Neural cell (in vitro differentiated cells): ENCODE data around the gene LYPLA2. TPM values are rescaled to one million over a fixed set of nuclear protein-coding genes. Genes with fewer than 3 reads are reported as not detected.

ENCODE experiments used
- H2AFZ ChIP-seq: fragments of 200-600, 300-800 bp; sonication (generic), shearing (Covaris generic); 2 replicates; pipeline ENCODE4 v1.6.0; 2014; ENCODE audit warnings: low read depth, mild to moderate bottlenecking, antibody characterized with exemption, low read length, moderate library complexity
- H3F3A ChIP-seq: fragments of 200-600 bp; shearing (Covaris generic); 2 replicates; pipeline ENCODE4 v1.6.1; 2016; ENCODE audit warnings: mild to moderate bottlenecking, moderate library complexity, mixed read lengths, antibody characterized with exemption, low read length; ENCODE audit not compliant: insufficient read depth, poor library complexity, severe bottlenecking
- H3K27ac ChIP-seq: fragments of 200-600, 300-800 bp; sonication (generic), shearing (Covaris generic); 2 replicates; pipeline ENCODE4 v1.5.1; 2014; ENCODE audit warnings: mild to moderate bottlenecking, low read length, moderate library complexity
- H3K27me3 ChIP-seq: fragments of 300-800, 200-600 bp; sonication (generic), shearing (Covaris generic); 2 replicates; pipeline ENCODE4 v1.6.0; 2014; ENCODE audit warnings: mild to moderate bottlenecking, low read depth, low read length, moderate library complexity; ENCODE audit not compliant: insufficient read depth
- H3K36me3 ChIP-seq: fragments of 300-800, 200-600 bp; sonication (generic), shearing (Covaris generic); 2 replicates; pipeline ENCODE4 v1.5.1; 2014; ENCODE audit warnings: mild to moderate bottlenecking, antibody characterized with exemption, low read length, moderate library complexity; ENCODE audit not compliant: insufficient read depth
- H3K4me2 ChIP-seq: fragments of 300-800, 200-600 bp; sonication (generic), shearing (Covaris generic); 2 replicates; pipeline ENCODE4 v1.6.0; 2014; ENCODE audit warnings: mild to moderate bottlenecking, low read length
- H3K4me3 ChIP-seq: fragments of 300-800, 200-600 bp; sonication (generic), shearing (Covaris generic); 2 replicates; pipeline ENCODE4 v1.5.1; 2014; ENCODE audit warnings: mild to moderate bottlenecking, low read length, moderate library complexity
- H3K79me2 ChIP-seq: fragments of 200-600 bp; shearing (Covaris generic); replicated peaks from 2 replicates; pipeline ENCODE4 v1.6.0; 2014; ENCODE audit warnings: mild to moderate bottlenecking, low read length, moderate library complexity; ENCODE audit not compliant: insufficient read depth
- H3K9ac ChIP-seq: fragments of 300-800, 200-600 bp; sonication (generic), shearing (Covaris generic); 2 replicates; pipeline ENCODE4 v1.6.1; 2016; ENCODE audit warnings: mild to moderate bottlenecking, low read length, mixed read lengths
- H3K9me2 ChIP-seq: fragments of 200-600 bp; shearing (Covaris generic); 2 replicates; pipeline ENCODE4 v1.6.1; 2016; ENCODE audit warnings: mild to moderate bottlenecking, low read length, mixed read lengths; ENCODE audit not compliant: insufficient read depth
- H3K9me3 ChIP-seq: fragments of 200-600, 300-800 bp; sonication (generic), shearing (Covaris generic); 2 replicates; pipeline ENCODE4 v1.6.1; 2016; ENCODE audit warnings: mild to moderate bottlenecking, mixed run types, low read length, moderate library complexity, mixed read lengths
- H4K20me1 ChIP-seq: fragments of 200-600 bp; shearing (Covaris generic); 2 replicates; pipeline ENCODE4 v1.6.1; 2016; ENCODE audit warnings: mild to moderate bottlenecking, mixed run types; ENCODE audit not compliant: insufficient read depth
- CTCF ChIP-seq: fragments of 450-650 bp; IDR thresholded peaks from 2 replicates; pipeline ENCODE4 v1.5.1; 2014; ENCODE audit warnings: antibody characterized with exemption, mild to moderate bottlenecking, moderate library complexity; ENCODE audit not compliant: poor library complexity, severe bottlenecking
- EP300 ChIP-seq: fragments of 450-650 bp; conservative IDR thresholded peaks from 2 replicates; pipeline ENCODE4 v1.6.1; 2014; ENCODE audit warnings: antibody characterized with exemption, mild to moderate bottlenecking, moderate library complexity; ENCODE audit not compliant: poor library complexity, severe bottlenecking
- EZH2 ChIP-seq: fragments of 200-600, 300-800 bp; shearing (Covaris generic), sonication (generic); IDR thresholded peaks from 2 replicates; pipeline ENCODE4 v1.6.1; 2014; ENCODE audit warnings: antibody characterized with exemption, low read length, borderline replicate concordance, mild to moderate bottlenecking; ENCODE audit not compliant: insufficient read depth, poor library complexity, severe bottlenecking
- MXI1 ChIP-seq: fragments of 450-650 bp; conservative IDR thresholded peaks from 2 replicates; pipeline ENCODE4 v1.6.1; 2014; ENCODE audit warnings: antibody characterized with exemption, mild to moderate bottlenecking; ENCODE audit not compliant: poor library complexity, severe bottlenecking
- POLR2AphosphoS5 ChIP-seq: IDR thresholded peaks from 2 replicates; pipeline ENCODE4 v1.6.1; 2012
- RAD21 ChIP-seq: fragments of 450-650 bp; conservative IDR thresholded peaks from 2 replicates; pipeline ENCODE4 v1.6.1; 2014; ENCODE audit warnings: antibody characterized with exemption, mild to moderate bottlenecking, moderate library complexity
- REST ChIP-seq: IDR thresholded peaks from 2 replicates; pipeline ENCODE4 v1.6.1; 2012; ENCODE audit warnings: borderline replicate concordance
- SMC3 ChIP-seq: fragments of 450-650 bp; conservative IDR thresholded peaks from 2 replicates; pipeline ENCODE4 v1.6.1; 2014; ENCODE audit warnings: antibody characterized with exemption, mild to moderate bottlenecking, moderate library complexity; ENCODE audit not compliant: poor library complexity
- TAF1 ChIP-seq: IDR thresholded peaks from 2 replicates; pipeline ENCODE4 v1.6.1; 2012; ENCODE audit warnings: low read depth
- polyA plus RNA-seq: library from polyadenylated mRNA; depleted of rRNA; stranded (reverse); fragments of >200 nt; gene quantifications from 2 replicates; pipeline ENCODE4 v1.2.3, GENCODE V29; 2014

The LYPLA2 gene
- polyA plus RNA-seq, 1 donor from 2014 or later: 107 TPM

DNA sequence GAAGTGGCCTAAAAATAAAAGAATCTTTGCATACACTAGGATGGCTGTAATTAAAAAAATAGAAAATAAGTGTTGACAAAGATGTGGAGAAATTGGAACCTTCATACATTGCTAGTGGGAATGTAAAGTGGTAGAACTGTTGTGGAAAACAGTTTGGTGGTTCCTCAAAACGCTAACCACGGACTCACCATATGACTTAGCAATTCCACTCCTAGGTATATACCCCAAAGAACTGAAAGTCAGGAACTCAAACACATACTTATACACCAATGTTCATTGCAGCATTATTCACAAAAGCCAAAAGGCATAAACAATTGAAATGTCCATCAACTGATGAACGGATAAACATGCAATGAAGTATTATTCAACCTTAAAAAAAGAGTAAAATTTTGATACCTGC, 45.1 kb downstream of the LYPLA2 start:
- Histone ChIP-seq H2AFZ (no peak overlapping the region), H3K4me2 (no peak overlapping the region), H3K27ac (no peak overlapping the region), H3K79me2 (no peaks in the 10 kb centered on the region), H3K27me3 (peaks cover 23% of the 10 kb centered on the region), H3K9me2 (no peaks in the 10 kb centered on the region), H3K9ac (no peak overlapping the region), H3F3A (no peaks in the 10 kb centered on the region), H3K36me3 (no peaks in the 10 kb centered on the region), H4K20me1 (no peaks in the 10 kb centered on the region), H3K4me3 (no peak overlapping the region), H3K9me3 (no peaks in the 10 kb centered on the region)
- TF ChIP-seq RAD21 (no peak), TAF1 (no peak), CTCF (no peak), EZH2 (no peak), POLR2AphosphoS5 (no peak), EP300 (no peak), REST (no peak), MXI1 (no peak), SMC3 (no peak)

GRCh38 chr1:23837908-23838307, 47.0 kb downstream of the LYPLA2 start:
- Histone ChIP-seq H3K4me3 (peak overlapping the region; percentile 44), H3K79me2 (no peaks in the 10 kb centered on the region), H3K9ac (no peak overlapping the region), H3F3A (no peaks in the 10 kb centered on the region), H2AFZ (no peak overlapping the region), H3K36me3 (no peaks in the 10 kb centered on the region), H3K9me2 (no peaks in the 10 kb centered on the region), H3K27me3 (peaks cover 23% of the 10 kb centered on the region), H3K4me2 (no peak overlapping the region), H4K20me1 (no peaks in the 10 kb centered on the region), H3K9me3 (no peaks in the 10 kb centered on the region), H3K27ac (no peak overlapping the region)
- TF ChIP-seq EP300 (no peak), RAD21 (no peak), POLR2AphosphoS5 (no peak), CTCF (no peak), EZH2 (no peak), SMC3 (no peak), MXI1 (no peak), TAF1 (no peak), REST (no peak)
